Dermis microvascular lymphatic vessel endothelial cell (primary cell): ENCODE results near the gene POU3F2. TPM values are rescaled to one million over a fixed set of nuclear protein-coding genes. Genes with fewer than 3 reads are reported as not detected.

ENCODE experiments used
- DNase-seq, 2 donors: peaks; one replicate each; pipeline versions ENCODE4 v3.0.0 to v3.0.0-alpha.2; 2010; ENCODE audit warnings: low read depth in 2 of 2
- total RNA-seq: library from RNA; depleted of rRNA; stranded (reverse); fragments of >200 nt; gene quantifications from 2 replicates; pipeline ENCODE4 v1.2.1, GENCODE V29; 2014

POU3F2 gene
- total RNA-seq: not detected in 2 replicates

DNA sequence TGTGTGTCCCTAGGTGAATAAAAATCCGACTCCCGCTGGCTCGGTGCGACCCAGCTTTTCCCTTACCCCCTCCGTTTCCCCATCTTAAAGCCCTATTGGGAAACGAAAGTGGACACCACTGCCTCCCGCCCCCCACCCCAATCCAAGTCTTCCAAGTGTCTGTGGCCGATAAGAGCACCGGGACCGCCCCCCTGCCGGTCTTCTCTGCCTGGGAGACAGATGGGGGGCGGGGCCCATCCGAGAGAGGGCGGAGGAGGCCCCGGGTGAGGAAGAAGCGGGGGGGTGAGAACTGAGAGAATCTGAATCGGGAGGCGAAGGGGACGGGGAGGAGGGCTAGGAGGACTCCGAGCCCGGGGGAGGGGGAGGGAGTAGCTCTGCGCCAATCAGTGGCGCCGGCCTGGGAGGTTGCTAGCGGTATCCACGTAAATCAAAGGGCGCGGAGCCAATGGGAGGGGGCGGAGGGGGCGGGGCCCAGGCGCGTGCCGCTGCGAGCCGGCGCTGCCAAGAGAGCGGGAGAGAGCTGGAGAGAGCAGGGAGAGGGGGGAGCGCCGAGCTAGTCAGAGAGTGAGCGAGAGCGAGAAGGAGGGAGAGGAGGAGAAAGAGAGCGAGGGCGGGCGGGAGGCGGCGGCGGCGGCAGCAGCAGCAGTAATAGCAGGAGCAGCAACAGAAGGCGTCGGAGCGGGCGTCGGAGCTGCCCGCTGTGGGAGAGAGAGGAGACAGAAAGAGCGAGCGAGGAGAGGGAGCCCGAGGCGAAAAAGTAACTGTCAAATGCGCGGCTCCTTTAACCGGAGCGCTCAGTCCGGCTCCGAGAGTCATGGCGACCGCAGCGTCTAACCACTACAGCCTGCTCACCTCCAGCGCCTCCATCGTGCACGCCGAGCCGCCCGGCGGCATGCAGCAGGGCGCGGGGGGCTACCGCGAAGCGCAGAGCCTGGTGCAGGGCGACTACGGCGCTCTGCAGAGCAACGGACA is at the start of gene POU3F2:
Gene POU3F2 (plus strand): TSS at position 515 of the 972 bp plus-strand sequence. CDS start 300 bp downstream, at position 815.
- peak; percentile 63 to 90 for DNase-seq

DNA sequence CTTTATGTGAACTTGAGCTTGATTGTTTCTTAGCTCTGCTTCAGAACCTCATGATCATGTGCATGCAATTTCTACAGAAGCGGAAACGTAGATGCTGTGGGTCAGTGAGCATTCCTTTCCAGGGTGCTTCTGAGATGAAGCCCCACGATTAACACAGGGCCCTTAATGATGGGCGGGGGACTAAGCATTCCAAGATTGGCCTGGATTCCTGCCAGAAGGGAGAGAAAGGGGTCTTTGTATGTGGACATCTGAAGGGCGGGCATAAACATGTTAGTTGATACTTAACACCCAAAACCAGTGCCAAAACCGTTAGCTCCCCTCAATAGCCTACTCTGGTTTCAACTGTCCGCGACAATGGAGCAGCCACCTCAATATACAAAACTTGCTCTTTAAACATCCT is 46.9 kb upstream of the POU3F2 start:
- no peak for DNase-seq

GRCh38 chr6:98787961-98788360 is 46.4 kb upstream of the POU3F2 start:
- no peak for DNase-seq

- DNase-seq: no peak
Measured at GRCh38 chr6:98794307-98794842, 40.0 kb upstream of the POU3F2 start.

- no peak for DNase-seq
Measured at GRCh38 chr6:98797217-98797994, 37.0 kb upstream of the POU3F2 start.

DNA sequence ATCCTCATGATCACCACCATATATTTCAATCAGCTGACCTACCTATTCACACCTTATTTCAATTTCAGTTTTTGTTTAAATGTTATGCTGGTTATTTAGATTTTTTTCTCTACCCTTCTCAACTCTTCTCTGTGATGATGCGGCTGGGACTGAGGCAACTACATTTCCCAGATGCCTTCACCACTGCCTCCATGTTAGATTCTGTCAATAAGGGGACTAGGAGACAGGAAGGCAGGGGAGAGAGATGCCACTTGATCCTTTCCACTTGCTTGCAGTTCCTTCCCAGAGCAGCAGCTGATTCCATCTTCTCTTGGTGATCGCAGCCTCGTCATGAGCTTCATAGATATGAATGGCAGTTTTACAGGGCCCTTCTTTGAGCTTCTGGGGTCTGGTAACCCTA is 33.5 kb upstream of the POU3F2 start:
- DNase-seq: no peak

GRCh38 chr6:98808541-98809210 is 25.7 kb upstream of the POU3F2 start:
- peak in 1 of 2 donors; percentile 7 for DNase-seq

- DNase-seq: no peak
Measured at GRCh38 chr6:98812220-98812619, 22.2 kb upstream of the POU3F2 start.

DNA sequence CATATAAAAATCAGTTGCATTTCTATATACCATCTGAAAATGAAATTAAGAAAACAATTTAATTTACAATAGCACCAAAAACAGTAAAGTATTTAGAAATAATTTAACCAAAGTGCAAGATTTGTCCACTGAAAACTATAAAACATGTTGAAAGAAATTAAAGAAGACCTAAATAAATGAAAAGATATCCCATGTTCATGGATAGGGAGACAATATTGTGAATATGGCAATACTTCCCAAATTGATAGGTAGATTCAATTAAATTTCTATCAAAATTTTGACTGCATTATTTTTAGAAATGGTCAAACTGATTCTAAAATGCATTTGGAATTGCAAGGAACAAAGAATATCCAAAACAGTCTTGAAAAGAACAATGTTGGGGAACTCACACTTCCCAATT is 17.6 kb upstream of the POU3F2 start:
- no peak for DNase-seq

- no peak for DNase-seq
Measured at GRCh38 chr6:98821756-98822405, 12.5 kb upstream of the POU3F2 start.

GRCh38 chr6:98823428-98824161 is 10.8 kb upstream of the POU3F2 start:
- no peak for DNase-seq

GRCh38 chr6:98824162-98824901 is 10.0 kb upstream of the POU3F2 start:
- DNase-seq: no peak

DNA sequence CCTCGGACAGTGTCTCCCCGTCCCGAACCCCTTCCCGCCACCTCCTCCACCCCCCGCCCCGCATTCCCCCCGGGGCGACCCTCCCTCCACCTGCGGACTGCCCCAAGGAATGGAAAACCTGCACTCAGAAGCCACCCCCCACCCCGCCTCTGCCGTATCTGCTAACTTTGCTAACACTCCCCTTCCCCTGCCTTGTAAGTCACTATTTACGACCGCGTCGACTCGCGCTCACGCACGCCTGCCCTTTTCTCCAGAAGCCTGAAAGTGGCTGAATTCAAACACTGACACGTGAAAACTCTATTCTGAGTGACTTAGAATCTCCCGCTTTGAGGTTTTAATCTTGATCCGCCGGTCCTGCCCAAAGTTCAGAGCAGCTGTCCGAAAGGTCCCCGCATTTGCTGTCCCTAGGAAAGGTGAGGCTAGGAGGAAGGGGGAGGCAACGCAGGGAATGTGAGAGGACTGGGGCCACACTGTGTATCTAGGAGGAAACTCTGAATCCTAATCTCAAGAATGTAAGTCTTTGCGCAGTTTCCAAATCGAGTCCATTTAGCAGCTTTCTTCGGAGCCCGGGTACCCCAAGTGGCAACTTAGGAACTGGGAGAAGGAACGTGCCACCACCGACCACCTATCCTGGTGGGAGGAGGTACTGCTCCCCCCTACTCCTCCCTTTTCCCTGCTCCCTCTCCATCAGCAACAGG is 9.3 kb upstream of the POU3F2 start:
- no peak for DNase-seq

- DNase-seq: no peak
Measured at GRCh38 chr6:98825600-98826230, 8.7 kb upstream of the POU3F2 start.

DNA sequence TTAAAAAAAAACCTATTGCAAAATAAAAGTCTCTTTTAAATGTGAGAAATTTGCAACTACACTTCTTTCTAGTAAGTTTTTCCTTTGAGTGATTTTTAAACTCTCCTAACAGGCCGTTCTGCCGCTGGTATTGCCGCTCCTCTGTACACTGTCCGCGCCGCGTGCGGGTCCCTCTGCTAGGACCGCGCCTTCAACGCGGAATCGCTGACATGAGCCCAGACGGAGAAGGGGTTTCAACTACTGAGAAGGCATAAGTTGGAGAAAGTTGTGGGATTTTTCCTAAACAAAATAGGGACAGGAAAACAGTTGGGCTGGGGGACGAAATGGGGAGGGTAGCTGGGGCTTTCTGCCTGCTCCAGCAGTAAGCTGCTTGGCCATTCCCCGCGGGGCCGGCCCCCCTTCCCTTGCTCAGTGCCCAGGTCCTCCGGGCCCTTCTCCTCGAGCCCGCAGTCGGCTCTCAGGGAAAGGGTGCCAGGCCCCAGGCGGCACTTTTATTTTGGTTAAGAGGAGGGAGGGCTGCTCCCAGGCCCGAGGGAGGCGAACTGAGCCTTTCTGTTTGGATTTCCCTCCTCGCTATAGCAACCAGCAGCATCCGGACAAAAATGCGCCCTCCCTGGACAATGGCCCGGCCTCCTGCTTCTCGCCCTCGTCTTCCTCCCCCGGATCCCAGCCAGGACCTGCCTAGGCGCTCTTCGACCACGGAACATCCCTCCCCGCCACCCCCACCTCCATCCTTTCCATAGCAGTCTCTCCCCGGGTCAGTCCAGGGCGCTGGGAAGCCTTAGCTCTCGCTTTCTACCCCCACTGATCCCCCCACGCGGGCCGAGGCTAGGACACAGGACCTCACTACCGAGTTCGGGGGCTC is 6.8 kb upstream of the POU3F2 start:
- DNase-seq: no peak

- DNase-seq: no peak
Measured at GRCh38 chr6:98828211-98828788, 6.1 kb upstream of the POU3F2 start.

DNA sequence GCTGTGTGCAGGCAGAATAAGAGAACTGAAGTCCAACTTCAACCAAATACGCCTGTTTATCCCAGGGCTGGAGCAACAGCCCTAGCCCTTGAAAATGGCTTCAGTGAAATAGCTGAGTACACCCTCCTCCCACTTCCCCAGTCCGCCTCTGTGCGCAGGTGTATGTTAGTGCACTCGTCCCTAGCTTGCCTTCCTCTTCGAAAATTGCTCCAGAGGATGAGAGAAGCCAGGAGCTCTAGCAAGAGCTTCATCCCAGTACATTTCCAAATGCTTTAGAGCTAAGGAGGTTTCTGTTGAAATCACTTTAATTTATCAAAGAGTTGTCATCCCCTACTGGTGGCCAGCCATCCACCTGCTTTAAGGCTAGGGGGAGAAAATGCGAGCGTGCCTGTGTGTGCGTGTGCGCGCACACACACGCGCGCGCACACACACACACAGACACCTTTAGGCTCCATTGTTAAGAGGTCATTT is 5.4 kb upstream of the POU3F2 start:
- no peak for DNase-seq
